GM18870 (cell line): ENCODE data around the gene SBF1.
"Not testable (repeated sequence)": the region's sequence is repeated elsewhere in the genome, so short reads cannot be mapped to it uniquely, and the experiment has no call there.

Experiments
- ATAC-seq: cut with Tn5 transposase; IDR thresholded peaks from one replicate; pipeline ENCODE4 v1.9.1; 2021; ENCODE audit warnings: moderate library complexity; ENCODE audit not compliant: unreplicated experiment

The SBF1 gene

GRCh38 chr22:50474710-50475651, at the start of gene SBF1:
SBF1 (minus strand) TSS chr22:50475035; CDS start chr22:50474840, 195 bp downstream.
- ATAC-seq: peak; percentile 31

- no peak for ATAC-seq
These were observed 49.2 kb upstream of the SBF1 start for GRCh38 chr22:50523806-50524675.

- ATAC-seq: no peak
These were observed 48.6 kb upstream of the SBF1 start for GRCh38 chr22:50523458-50523805.

GRCh38 chr22:50522806-50523438, 48.1 kb upstream of the SBF1 start:
- ATAC-seq: no peak

- ATAC-seq: no peak
These were observed 47.5 kb upstream of the SBF1 start for GRCh38 chr22:50522208-50522805.

- ATAC-seq: no peak
These were observed 46.9 kb upstream of the SBF1 start for GRCh38 chr22:50521710-50522109.

- ATAC-seq: no peak
These were observed 46.1 kb upstream of the SBF1 start for GRCh38 chr22:50520826-50521453.

- not testable (repeated sequence) for ATAC-seq
These were observed 45.3 kb upstream of the SBF1 start for GRCh38 chr22:50520184-50520583.

- no peak for ATAC-seq
These were observed 44.3 kb upstream of the SBF1 start for GRCh38 chr22:50519151-50519550.

GRCh38 chr22:50518606-50519005, 43.8 kb upstream of the SBF1 start:
- no peak for ATAC-seq

GRCh38 chr22:50517495-50518260, 42.8 kb upstream of the SBF1 start:
- no peak for ATAC-seq

GRCh38 chr22:50516891-50517290, 42.1 kb upstream of the SBF1 start:
- no peak for ATAC-seq

GRCh38 chr22:50516068-50516467, 41.2 kb upstream of the SBF1 start:
- no peak for ATAC-seq

- ATAC-seq: no peak
These were observed 38.3 kb upstream of the SBF1 start for GRCh38 chr22:50513175-50513574.

- ATAC-seq: no peak
These were observed 34.1 kb upstream of the SBF1 start for GRCh38 chr22:50508897-50509296.

GRCh38 chr22:50507991-50508884, 33.4 kb upstream of the SBF1 start, which contains the start of gene NCAPH2:
NCAPH2 (plus strand) TSS chr22:50508224; CDS start chr22:50508338, 114 bp downstream.
- ATAC-seq: peak; percentile 60

GRCh38 chr22:50507421-50507990, 32.7 kb upstream of the SBF1 start, which contains the start of gene LMF2:
LMF2 (minus strand) TSS chr22:50507702; CDS start chr22:50507675, 27 bp downstream.
- no peak for ATAC-seq
